HG03378 (cell line): ENCODE data around the gene CNTRL.
"Not testable (repeated sequence)": the region's sequence is repeated elsewhere in the genome, so short reads cannot be mapped to it uniquely, and the experiment has no call there.

ENCODE experiments used
- ATAC-seq: cut with Tn5 transposase; IDR thresholded peaks from one replicate; pipeline ENCODE4 v1.9.1; 2021; ENCODE audit warnings: mild to moderate bottlenecking, moderate library complexity; ENCODE audit not compliant: unreplicated experiment

The CNTRL gene

GRCh38 chr9:121172726-121173487, 98.2 kb downstream of the CNTRL start:
- no peak for ATAC-seq

DNA sequence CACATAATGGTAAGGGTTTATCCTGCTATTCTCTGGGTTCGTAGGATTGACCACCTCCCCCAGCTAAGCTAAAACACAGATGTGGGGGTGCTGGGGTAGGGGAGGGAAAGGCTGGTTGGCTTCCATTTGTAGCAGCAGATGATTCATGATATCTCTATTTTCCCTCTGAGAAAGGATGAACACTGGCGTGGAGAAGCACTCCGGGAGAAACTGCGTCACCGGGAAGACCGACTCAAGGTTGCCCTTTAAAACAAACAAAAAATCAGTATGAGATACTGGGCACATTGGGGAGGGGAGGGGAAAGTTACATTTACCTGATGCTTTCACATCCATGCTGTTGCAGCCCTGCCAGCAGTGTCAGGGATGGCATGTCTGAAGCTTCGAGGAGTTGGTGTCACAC, 98.7 kb downstream of the CNTRL start:
- no peak for ATAC-seq

GRCh38 chr9:121178676-121179372, 104.1 kb downstream of the CNTRL start:
- no peak for ATAC-seq

DNA sequence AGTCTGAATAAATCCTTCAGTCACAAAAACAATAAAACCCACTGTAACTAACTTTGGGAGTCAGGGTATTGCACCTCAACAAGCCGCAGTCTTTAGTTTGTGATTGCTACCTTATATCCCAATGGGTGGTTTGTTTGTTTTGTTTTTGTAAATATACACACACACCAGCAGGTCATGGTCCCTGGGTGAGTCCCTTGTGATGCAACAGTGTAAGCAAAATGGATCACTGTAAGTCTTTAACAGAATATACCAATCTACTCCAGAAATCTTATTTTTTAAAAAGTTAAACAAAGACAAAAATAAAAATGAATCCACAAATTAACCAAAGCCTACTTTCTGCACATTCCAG, 104.6 kb downstream of the CNTRL start:
- not testable (repeated sequence) for ATAC-seq

DNA sequence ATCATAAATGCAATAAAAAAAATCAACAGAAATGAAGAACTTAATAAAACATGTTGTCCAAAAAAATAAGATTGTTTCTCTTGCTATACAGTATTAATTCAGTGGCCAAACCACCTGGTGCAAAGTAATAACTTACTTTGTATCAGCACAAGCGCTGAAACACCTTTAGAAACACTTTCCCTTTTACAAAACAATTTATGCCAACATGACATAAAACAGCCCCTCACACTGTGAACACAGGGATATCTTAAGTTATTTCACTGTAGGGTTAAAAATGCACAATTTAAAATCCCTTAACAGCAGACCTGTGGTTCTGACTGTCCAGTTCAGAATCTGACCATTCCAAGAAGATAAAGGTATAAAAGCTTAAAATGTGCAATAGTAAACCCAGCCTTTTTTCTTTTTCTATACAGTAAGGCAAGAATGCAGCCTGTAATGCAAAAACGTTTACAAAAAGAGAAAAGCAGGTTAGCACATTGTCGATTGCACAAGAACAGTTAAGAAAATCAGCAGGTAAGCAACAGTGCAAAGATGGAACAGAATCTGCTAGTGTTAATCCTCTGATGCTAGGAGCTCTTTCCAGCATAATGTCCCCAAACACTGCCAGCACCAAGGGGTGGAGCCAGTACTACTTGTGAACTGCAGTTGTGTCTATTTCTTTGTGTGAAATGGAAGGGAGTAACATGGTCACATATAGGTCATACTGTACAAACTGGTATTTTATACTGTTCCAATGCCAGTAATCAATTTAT, 105.4 kb downstream of the CNTRL start:
- no peak for ATAC-seq

GRCh38 chr9:121182101-121182836, 107.5 kb downstream of the CNTRL start:
- no peak for ATAC-seq

DNA sequence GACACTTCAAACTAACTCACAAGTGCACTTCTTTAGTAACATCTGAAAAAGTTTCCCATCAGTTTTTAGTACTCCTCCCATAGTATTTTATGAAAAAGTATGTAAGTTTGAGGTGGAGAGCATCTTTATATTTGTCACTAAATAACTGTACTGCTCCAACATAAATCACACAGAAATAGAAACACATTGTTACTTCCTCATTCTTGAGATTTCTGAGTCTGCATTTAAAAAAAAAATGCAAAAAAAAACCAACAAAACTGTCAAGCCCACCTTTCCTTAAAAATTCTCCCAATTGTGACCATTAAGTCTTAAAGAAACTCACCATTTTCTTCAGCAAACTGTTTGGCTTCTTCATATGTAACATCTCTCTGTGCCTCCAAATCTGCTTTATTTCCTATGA, 108.2 kb downstream of the CNTRL start:
- ATAC-seq = no peak

GRCh38 chr9:121183666-121184423, 109.1 kb downstream of the CNTRL start:
- no peak for ATAC-seq

- ATAC-seq = no peak
Observed at GRCh38 chr9:121184463-121184862, 109.7 kb downstream of the CNTRL start.

GRCh38 chr9:121185178-121185745, 110.5 kb downstream of the CNTRL start:
- no peak for ATAC-seq

- no peak for ATAC-seq
Observed at GRCh38 chr9:121185774-121186403, 111.1 kb downstream of the CNTRL start.

DNA sequence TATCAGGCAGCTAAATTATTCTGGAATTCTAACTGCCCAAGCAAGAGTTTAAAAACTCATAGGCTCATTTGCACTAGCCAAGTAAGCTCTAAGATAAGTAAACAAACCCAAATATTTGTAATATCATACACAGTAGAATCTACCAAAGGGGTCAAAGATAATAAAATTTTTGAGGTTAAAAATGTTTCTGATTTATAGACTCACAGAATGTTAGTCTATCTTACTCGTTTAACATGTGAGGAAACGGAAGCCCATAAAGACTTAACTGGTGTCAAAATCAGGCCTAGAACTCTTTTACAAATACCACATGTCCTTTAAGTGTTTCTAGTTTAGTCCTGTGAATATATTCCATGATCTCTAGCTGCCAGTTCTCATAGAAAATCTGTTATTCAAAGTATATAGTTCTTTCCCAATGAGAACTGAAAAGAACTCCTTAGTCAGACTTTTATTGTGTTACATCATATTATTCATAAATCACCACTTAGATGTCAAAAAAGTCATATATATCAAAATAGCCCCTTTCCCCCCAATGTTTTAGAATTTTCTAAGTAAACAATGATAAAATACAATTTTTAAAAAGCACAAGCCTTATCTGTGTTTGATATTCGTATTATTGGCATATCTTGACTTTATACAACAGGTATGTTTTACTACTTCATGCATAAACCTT, 113.0 kb downstream of the CNTRL start:
- no peak for ATAC-seq

- no peak for ATAC-seq
Observed at GRCh38 chr9:121189006-121189405, 114.3 kb downstream of the CNTRL start.

- ATAC-seq = no peak
Observed at GRCh38 chr9:121189660-121190059, 114.9 kb downstream of the CNTRL start.

DNA sequence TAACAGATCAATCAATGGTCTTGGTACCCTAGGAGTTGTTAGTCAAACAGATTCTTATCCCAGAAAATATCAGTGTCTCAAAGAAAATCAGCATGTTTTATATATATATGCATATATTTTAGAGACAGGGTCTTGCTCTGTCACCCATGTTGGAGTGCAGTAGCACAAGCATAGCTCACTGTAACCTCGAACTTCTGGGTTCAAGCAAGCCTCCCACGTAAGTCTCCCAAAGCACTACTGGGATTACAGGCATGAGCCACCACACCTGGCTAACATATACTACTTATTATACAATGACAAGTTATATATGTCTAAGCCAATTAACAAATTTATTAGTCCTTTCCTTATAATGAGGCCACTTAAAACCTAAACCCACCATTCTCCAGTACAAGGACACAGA, 116.5 kb downstream of the CNTRL start:
- ATAC-seq = no peak

DNA sequence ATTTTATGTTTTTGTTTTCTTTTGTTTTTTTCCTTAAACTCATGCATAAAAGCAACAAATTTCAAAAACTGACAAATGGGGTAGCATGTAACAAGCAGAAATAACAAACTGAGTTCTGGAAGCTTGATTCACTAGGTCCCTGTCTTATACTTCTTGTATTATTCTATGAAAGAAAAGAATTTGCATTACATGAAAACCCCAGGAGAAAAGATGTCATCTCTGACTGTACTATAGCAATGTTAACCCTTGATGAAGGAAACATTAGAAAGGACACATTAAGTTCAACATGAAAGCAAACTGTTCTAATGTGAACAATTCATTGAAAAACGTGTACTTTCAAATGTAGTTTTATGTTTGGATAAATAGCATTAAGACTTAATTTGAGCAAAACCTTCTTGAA, 117.8 kb downstream of the CNTRL start:
- no peak for ATAC-seq

DNA sequence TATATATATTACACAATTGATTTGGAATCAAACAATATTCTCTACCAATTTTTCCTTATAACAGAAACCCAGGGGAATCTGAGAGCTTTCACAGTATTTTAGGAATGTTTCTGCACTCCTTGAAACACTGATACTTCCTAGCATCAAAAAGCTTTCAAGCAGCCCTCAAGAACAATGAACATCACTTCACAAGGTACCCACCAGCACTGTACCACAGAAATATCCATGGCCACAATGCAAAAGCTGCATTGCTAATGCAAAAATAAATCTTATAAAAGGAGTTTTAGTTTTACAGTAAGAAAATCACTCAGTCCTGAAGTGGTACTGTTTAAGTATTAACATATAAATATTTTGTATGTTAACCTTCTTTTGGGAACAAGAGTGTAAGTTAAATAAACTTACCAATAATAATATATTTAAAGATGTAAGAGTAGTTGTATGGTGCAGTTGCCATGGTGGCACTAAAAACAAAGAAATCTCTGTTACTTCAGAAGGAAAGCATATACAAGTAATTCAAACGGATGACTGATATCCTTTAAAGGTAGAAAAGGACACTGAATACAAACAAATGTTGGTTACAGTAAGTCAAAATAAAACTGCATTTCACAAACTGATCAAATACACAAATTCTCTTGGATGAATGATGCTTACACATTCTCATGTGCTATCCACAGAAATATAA, 118.3 kb downstream of the CNTRL start:
- ATAC-seq = no peak

GRCh38 chr9:121194730-121195129, 120.0 kb downstream of the CNTRL start:
- no peak for ATAC-seq

DNA sequence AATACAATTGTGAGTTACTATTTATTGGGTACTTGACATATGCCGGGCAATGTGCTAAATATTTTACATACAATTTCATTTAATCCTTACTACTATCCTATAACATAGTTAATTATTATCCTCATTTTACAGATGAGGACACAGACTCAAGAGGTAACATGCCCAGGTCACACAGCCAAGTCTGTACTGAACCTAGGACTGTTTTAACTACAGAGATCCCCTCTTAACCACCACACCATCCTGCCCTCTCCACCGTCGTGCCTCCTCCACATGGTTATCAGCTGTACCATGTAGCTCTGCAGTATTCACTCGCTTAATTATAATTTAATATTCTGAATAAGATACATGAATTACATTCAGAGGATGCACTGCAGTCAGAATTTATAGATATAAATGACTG, 121.6 kb downstream of the CNTRL start:
- peak; percentile 45 for ATAC-seq
